Heart left ventricle (tissue), 13 donors: Measurements from ENCODE around the gene H2BW2.

ENCODE experiments used
- CTCF ChIP-seq, 12 donors: fragments of 200-600 bp; sonication (generic) in 4 of 12; IDR thresholded peaks; one replicate each; pipeline versions ENCODE4 v1.5.0 to v1.8.0; 2018 to 2022; ENCODE audit warnings: antibody characterized with exemption in 12 of 12, mild to moderate bottlenecking in 5 of 12
- POLR2A ChIP-seq, 2 donors: fragments of 450-650 bp; IDR thresholded peaks; one replicate each; pipeline ENCODE4 v1.6.1; 2017; ENCODE audit warnings: antibody characterized with exemption in 2 of 2, mild to moderate bottlenecking in 2 of 2, moderate library complexity in 2 of 2
- donor health status: ischemic (EF 13 %, LVEDD 7.1; RV severe dilation, severe dysfunction).
- donor health status: DM: no; HTN: yes; CAD: no.
- donor health status: DM: no; HTN: no; CAD: no.
- donor health status: ischemic (EF 25% LVEDD 6.9; RV normal size, moderate dysfunction).
- donor health status: ischemic (EF 25% LVEDD 5.7; RV mildly dilated, moderate dysfunction).
- donor health status: ischemic (EF 35%, LVEDD 5.7; RV mildly dilated, moderate dysfunction).
- donor health status: nonischemic (EF 11% LVEDD 7.7; RV severe dilation, severe dysfunction).
- donor health status: DM: yes; HTN: yes; CAD: no.
- donor health status: PGD.
- donor health status: ischemic (EF 29% LVEDD 5.4; RV normal size, mild dysfunction).
- donor health status: nonischemic (EF 23%, LVEDD 6.1; RV moderate dilation, normal function).

DNA sequence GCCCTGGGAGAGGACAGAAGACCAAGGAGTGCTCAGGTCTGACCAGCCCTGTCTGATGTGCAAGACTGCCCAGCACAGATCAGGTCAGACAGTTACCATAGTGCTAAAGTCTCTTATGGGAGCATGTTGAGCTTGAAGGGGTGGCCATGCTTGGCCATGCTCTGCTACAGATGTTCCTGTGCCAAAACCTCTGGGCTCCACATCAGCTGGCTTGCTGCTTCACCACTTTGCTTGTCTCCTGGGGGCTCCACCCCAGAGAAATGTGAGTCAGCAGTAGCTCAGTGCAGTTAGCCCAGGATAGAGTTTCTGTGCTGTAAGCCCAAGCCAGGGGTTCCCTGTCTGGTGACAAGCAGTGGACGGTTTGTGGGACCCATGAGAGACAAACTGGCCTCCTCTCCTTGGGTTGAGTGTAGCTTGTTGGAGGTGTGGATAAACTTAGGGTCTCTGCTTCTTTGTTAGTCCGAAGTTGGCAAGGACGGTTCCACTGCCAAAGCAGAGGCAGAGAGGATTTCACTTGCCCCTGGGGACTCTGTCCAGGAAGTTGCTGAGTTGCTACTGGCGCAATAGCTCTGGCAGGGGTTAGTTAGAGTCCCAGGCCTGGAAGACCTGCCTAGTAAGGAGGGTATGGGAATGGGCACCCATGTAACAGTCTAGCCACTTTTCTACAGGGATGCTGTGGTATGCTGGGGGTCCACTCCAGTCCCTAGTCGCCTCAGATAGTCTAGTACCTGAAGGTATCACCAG is 45.0 kb downstream of the H2BW2 start:
- TF ChIP-seq CTCF (IDR thresholded peaks at IDR 0.05): no peak
- no peak for TF ChIP-seq POLR2A (IDR thresholded peaks at IDR 0.05)
